ENCODE data around the gene NRN1L.

NRN1L gene

DNA sequence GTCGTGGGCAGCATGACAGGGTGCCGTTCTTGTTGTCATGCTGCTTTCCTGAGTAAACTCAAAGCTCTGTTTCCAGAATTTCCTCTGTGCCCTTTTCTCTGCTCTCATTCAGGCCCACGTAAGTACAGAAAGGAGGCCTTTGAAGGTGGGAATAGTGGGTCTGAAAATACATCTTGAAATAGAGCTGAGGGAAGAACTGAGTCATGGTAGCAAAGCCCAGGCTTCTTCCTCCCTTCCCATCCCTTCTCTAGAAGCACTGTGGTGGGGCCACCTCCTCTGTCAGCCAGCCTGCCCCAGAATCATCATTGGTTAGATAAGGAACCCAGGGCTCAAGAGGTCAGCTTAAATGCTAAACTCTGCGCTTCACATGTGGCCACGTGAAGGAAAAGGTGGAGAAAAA lies 37.5 kb downstream of the NRN1L start:
- no peak for DNase-seq

- no peak for DNase-seq
Observed at GRCh38 chr16:67922740-67923139, 38.1 kb downstream of the NRN1L start.

DNA sequence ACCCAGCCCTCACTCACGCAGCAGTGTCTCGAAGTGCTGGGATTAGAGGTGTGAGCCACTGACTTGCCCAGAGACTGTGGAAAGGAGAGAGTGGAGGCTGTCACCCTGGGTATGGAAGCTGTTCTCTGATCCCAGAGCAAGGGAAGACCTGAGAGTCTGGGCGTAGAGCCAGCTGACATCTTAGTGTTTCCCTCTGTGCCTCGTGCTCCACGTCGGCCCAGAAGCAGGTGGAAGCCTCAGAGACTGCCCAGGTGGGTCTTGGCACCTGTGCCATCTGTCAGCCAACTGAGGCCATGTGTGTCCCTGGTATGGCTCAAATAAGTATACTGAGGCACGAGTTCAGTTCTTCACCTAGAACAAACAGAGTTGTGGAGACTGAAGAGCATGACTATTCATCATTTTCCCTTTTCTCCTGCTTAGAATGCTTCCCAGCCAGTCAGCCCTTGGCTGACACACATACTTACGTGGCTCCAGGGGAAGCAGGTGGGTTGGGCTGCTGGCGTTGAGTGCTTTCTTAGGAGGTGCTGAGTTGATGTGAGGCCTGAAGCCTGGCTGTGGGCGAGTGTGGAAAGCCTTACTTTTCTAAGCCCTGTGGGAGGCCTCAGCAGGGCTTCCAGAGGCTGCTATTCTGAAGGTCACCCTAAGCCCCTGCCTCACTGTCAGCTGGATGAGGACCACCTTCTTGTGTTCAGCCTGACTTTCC lies 38.9 kb downstream of the NRN1L start:
- DNase-seq = no peak

- DNase-seq = no peak
Observed at GRCh38 chr16:67924140-67924906, 39.6 kb downstream of the NRN1L start.

GRCh38 chr16:67926181-67926750 lies 41.6 kb downstream of the NRN1L start:
- no peak for DNase-seq

DNA sequence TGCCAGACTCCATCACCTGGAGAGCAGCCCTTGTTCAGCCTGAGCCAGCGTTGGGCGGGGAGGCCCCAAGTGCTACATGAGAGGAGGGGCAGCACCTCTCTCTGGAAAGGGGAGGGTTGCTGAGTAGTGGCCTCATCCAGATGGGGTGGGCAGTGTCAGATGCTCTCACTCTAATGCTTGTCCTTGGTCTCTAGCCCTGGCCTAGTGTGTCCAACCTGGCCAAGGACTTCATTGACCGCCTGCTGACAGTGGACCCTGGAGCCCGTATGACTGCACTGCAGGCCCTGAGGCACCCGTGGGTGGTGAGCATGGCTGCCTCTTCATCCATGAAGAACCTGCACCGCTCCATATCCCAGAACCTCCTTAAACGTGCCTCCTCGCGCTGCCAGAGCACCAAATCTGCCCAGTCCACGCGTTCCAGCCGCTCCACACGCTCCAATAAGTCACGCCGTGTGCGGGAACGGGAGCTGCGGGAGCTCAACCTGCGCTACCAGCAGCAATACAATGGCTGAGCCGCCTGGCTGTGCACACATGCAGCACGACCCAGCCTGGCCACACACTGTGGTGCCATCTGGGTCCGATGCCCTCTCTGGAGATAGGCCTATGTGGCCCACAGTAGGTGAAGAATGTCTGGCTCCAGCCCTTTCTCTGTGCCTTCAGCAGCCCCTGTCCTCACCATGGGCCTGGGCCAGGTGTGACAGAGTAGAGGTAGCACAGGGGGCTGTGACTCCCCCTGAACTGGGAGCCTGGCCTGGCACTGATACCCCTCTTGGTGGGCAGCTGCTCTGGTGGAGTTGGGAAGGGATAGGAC lies 42.7 kb downstream of the NRN1L start:
- DNase-seq = no peak

GRCh38 chr16:67928147-67928546 lies 43.5 kb downstream of the NRN1L start:
- DNase-seq = no peak

GRCh38 chr16:67928561-67929364 lies 44.1 kb downstream of the NRN1L start:
- DNase-seq = peak; percentile 41 to 75 (median 67)

GRCh38 chr16:67930191-67930590 lies 45.5 kb downstream of the NRN1L start:
- DNase-seq = no peak

- no peak for DNase-seq
Observed at GRCh38 chr16:67930678-67931211, 46.1 kb downstream of the NRN1L start.

- no peak for DNase-seq
Observed at GRCh38 chr16:67931712-67932461, 47.2 kb downstream of the NRN1L start, which contains the start of gene CTRL. CTRL (minus strand) TSS chr16:67931862; CDS start chr16:67931852, 10 bp downstream.

DNA sequence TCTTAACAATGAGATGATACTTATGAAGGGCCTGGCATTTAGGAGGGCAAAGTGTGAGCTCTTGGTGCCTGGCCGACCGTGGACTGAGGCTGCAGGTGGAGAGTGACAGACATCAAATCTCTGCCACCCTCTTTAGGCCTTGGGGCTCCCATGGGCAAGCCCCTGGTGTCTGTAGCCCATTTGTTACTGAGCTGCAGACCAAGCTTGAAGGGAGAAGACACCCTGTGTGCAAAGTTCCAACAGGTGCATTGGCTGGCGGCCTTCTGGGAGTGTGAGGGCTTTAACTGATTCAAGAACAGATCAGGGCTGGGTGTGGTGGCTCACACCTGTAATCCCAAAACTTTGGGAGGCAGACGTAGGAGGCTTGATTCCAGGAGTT lies 47.8 kb downstream of the NRN1L start:
- DNase-seq = no peak

DNA sequence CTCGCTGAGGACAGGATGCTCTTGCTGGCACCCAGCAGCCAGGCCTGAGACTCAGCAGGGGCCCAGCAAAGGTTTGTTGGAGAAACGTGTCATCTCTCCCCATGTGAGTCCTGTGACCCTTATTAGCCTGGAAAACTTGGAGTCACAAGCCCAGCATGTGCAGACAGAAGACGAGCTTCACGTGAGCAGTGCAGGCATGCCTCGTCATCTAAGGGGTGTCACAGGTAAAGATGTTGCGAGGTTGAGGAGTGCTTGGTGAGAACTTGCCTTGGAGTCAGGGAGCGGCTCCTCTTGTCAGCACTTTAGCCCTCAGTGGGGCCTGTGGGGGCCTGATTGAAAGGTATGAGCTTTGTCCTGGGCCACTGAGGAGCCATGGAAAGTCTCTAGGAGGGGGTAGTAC lies 49.1 kb downstream of the NRN1L start:
- DNase-seq = no peak

GRCh38 chr16:67934306-67935100 lies 49.8 kb downstream of the NRN1L start:
- no peak for DNase-seq

DNA sequence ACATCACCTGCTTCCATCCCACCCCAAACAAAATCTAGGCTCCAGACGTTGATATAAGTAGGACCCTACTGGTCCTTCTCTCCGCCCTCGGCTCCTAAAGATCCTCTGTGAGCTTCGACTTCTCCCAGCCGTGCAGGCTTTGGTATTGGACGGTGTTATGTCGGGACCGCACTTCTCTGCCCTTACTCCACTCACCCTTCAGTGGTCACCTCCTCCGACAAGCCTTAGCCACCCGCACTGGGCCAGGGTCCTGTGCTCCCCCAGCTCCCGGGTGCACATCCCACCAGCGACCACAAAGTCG lies 50.4 kb downstream of the NRN1L start:
- no peak for DNase-seq

- DNase-seq = peak; percentile 83 to 95 (median 89)
Observed at GRCh38 chr16:67935402-67936123, 50.9 kb downstream of the NRN1L start.
